CMK (cell line): Measurements from ENCODE around the gene CACNA1I.

ENCODE experiments used
- DNase-seq: peaks from one replicate; pipeline ENCODE4 v3.0.0-alpha.2; 2010; ENCODE audit warnings: low read depth

CACNA1I gene

GRCh38 chr22:39568278-39568981, 2.1 kb upstream of the CACNA1I start:
- no peak for DNase-seq

- DNase-seq, result no peak
Measured at GRCh38 chr22:39569066-39569465, 1.5 kb upstream of the CACNA1I start.

- no peak for DNase-seq
Measured at GRCh38 chr22:39570226-39570625, 327 bp upstream of the CACNA1I start.

- no peak for DNase-seq
Measured at GRCh38 chr22:39571538-39571937, 985 bp downstream of the CACNA1I start.

- no peak for DNase-seq
Measured at GRCh38 chr22:39574779-39575551, 4.4 kb downstream of the CACNA1I start.

- DNase-seq, result no peak
Measured at GRCh38 chr22:39575552-39575825, 4.9 kb downstream of the CACNA1I start.

GRCh38 chr22:39576027-39576426, 5.5 kb downstream of the CACNA1I start:
- DNase-seq, result no peak

- no peak for DNase-seq
Measured at GRCh38 chr22:39577366-39577765, 6.8 kb downstream of the CACNA1I start.

GRCh38 chr22:39577900-39578299, 7.3 kb downstream of the CACNA1I start:
- DNase-seq, result no peak

GRCh38 chr22:39580006-39580441, 9.5 kb downstream of the CACNA1I start:
- DNase-seq, result no peak

GRCh38 chr22:39580795-39581194, 10.2 kb downstream of the CACNA1I start:
- no peak for DNase-seq

- DNase-seq, result no peak
Measured at GRCh38 chr22:39581303-39581702, 10.8 kb downstream of the CACNA1I start.

GRCh38 chr22:39583066-39583667, 12.6 kb downstream of the CACNA1I start:
- no peak for DNase-seq

GRCh38 chr22:39589875-39590274, 19.3 kb downstream of the CACNA1I start:
- no peak for DNase-seq

GRCh38 chr22:39592081-39593065, 21.8 kb downstream of the CACNA1I start:
- DNase-seq, result no peak

- DNase-seq, result no peak
Measured at GRCh38 chr22:39593066-39593930, 22.7 kb downstream of the CACNA1I start.

GRCh38 chr22:39593931-39594285, 23.4 kb downstream of the CACNA1I start:
- no peak for DNase-seq

- no peak for DNase-seq
Measured at GRCh38 chr22:39594411-39594810, 23.9 kb downstream of the CACNA1I start.

GRCh38 chr22:39595622-39596172, 25.1 kb downstream of the CACNA1I start:
- DNase-seq, result no peak

GRCh38 chr22:39596601-39597000, 26.0 kb downstream of the CACNA1I start:
- no peak for DNase-seq
